ENCODE results near the gene MEGF9. TPM values are rescaled to one million over a fixed set of nuclear protein-coding genes. Genes with fewer than 3 reads are reported as not detected.

Gene MEGF9
- total and polyA plus RNA-seq, 4 donors = 15.5 to 27.4 (median 19.3) TPM

GRCh38 chr9:120745278-120745677 is 31.0 kb upstream of the MEGF9 start:
- DNase-seq (ENCODE audit: low spot score) = no peak
- 97% methylated on average over 6 of the region's 6 CpGs for WGBS
- no peak for TF ChIP-seq TAF1 (conservative IDR thresholded peaks at IDR 0.05)
- no peak for TF ChIP-seq YY1 (IDR thresholded peaks at IDR 0.05)
- no peak for TF ChIP-seq MAX (IDR thresholded peaks at IDR 0.05)
- no peak for TF ChIP-seq CTCF (IDR thresholded peaks at IDR 0.05; ENCODE audit: low read depth, low read length, missing input control)
- TF ChIP-seq RXRA (IDR thresholded peaks at IDR 0.05) = no peak
- TF ChIP-seq JUND (IDR thresholded peaks at IDR 0.05) = no peak
- no peak for TF ChIP-seq GABPA (IDR thresholded peaks at IDR 0.05 in 1 of 2, conservative IDR thresholded peaks at IDR 0.05 in 1 of 2)
- TF ChIP-seq SP1 (IDR thresholded peaks at IDR 0.05) = no peak
- no peak for TF ChIP-seq ATF3 (IDR thresholded peaks at IDR 0.05)
- no peak for TF ChIP-seq HNF4G (IDR thresholded peaks at IDR 0.05)
- no peak for TF ChIP-seq EGR1 (IDR thresholded peaks at IDR 0.05; ENCODE audit: low read depth in 2 of 2)
- no peak for TF ChIP-seq REST (IDR thresholded peaks at IDR 0.05)

GRCh38 chr9:120742951-120743416 is 28.7 kb upstream of the MEGF9 start:
- H3K27ac ChIP-seq (ENCODE audit: low read depth in 1 of 2, low read length in 2 of 2) = no peak overlapping the region
- no peak for DNase-seq (ENCODE audit: low spot score)
- 40% methylated on average over 6 of the region's 6 CpGs for WGBS
- no peaks in the 10 kb centered on the region for H3K27me3 ChIP-seq (ENCODE audit: control insufficient read depth in 4 of 4, insufficient read depth in 4 of 4, low read length in 3 of 4)
- H3K9ac ChIP-seq (ENCODE audit: low read depth in 1 of 2, low read length in 2 of 2) = no peak overlapping the region
- H3K9me3 ChIP-seq (ENCODE audit: control insufficient read depth in 4 of 4, low read length in 3 of 4) = no peaks in the 10 kb centered on the region
- H3K4me1 ChIP-seq (ENCODE audit: control insufficient read depth in 4 of 4, insufficient read depth in 4 of 4, low read length in 3 of 4) = peaks cover 0 to 6% (median 2%) of the 10 kb centered on the region in 4 donors
- H3K36me3 ChIP-seq (ENCODE audit: control insufficient read depth in 4 of 4, insufficient read depth in 3 of 4, low read depth in 1 of 4, low read length in 3 of 4) = no peaks in the 10 kb centered on the region
- H3K4me3 ChIP-seq (ENCODE audit: low read depth in 1 of 3, low read length in 3 of 3) = no peak overlapping the region
- TF ChIP-seq JUND (IDR thresholded peaks at IDR 0.05) = peak in 1 of 2 donors; percentile 31
- TF ChIP-seq RAD21 (IDR thresholded peaks at IDR 0.05) = peak; percentile 91 to 95
- peak; percentile 73 to 74 for TF ChIP-seq RXRA (IDR thresholded peaks at IDR 0.05)
- TF ChIP-seq EGR1 (IDR thresholded peaks at IDR 0.05; ENCODE audit: low read depth in 2 of 2) = no peak
- no peak for TF ChIP-seq NR2F2 (IDR thresholded peaks at IDR 0.05)
- peak; percentile 53 for TF ChIP-seq FOXA2 (IDR thresholded peaks at IDR 0.05)
- peak; percentile 72 for TF ChIP-seq SP1 (IDR thresholded peaks at IDR 0.05)
- no peak for TF ChIP-seq MAX (IDR thresholded peaks at IDR 0.05)
- TF ChIP-seq REST (IDR thresholded peaks at IDR 0.05) = no peak
- TF ChIP-seq GABPA (IDR thresholded peaks at IDR 0.05 in 1 of 2, conservative IDR thresholded peaks at IDR 0.05 in 1 of 2) = no peak
- peak; percentile 41 for TF ChIP-seq YY1 (IDR thresholded peaks at IDR 0.05)
- TF ChIP-seq FOXA1 (IDR thresholded peaks at IDR 0.05) = no peak
- TF ChIP-seq TAF1 (conservative IDR thresholded peaks at IDR 0.05) = no peak
- no peak for TF ChIP-seq HNF4G (IDR thresholded peaks at IDR 0.05)
- TF ChIP-seq CTCF (IDR thresholded peaks at IDR 0.05; ENCODE audit: low read depth, low read length, missing input control) = peak; percentile 89

More at GRCh38 chr9:120745278-120745677, 31.0 kb upstream of the MEGF9 start:
- Histone ChIP-seq H3K36me3 (ENCODE audit: control insufficient read depth in 4 of 4, insufficient read depth in 3 of 4, low read depth in 1 of 4, low read length in 3 of 4) (no peaks in the 10 kb centered on the region), H3K9me3 (ENCODE audit: control insufficient read depth in 4 of 4, low read length in 3 of 4) (no peaks in the 10 kb centered on the region), H3K4me1 (ENCODE audit: control insufficient read depth in 4 of 4, insufficient read depth in 4 of 4, low read length in 3 of 4) (peaks cover 0 to 6% (median 1%) of the 10 kb centered on the region in 4 donors), H3K9ac (ENCODE audit: low read depth in 1 of 2, low read length in 2 of 2) (no peak overlapping the region), H3K27ac (ENCODE audit: low read depth in 1 of 2, low read length in 2 of 2) (no peak overlapping the region), H3K27me3 (ENCODE audit: control insufficient read depth in 4 of 4, insufficient read depth in 4 of 4, low read length in 3 of 4) (no peaks in the 10 kb centered on the region), H3K4me3 (ENCODE audit: low read depth in 1 of 3, low read length in 3 of 3) (no peak overlapping the region)
